Measurements from ENCODE around the gene ZBTB20. TPM values are rescaled to one million over a fixed set of nuclear protein-coding genes. Genes with fewer than 3 reads are reported as not detected.

The ZBTB20 gene
- polyA plus RNA-seq, 1 of the 3 experiments (the other 2 are of a cell fraction), result 0.43 TPM

DNA sequence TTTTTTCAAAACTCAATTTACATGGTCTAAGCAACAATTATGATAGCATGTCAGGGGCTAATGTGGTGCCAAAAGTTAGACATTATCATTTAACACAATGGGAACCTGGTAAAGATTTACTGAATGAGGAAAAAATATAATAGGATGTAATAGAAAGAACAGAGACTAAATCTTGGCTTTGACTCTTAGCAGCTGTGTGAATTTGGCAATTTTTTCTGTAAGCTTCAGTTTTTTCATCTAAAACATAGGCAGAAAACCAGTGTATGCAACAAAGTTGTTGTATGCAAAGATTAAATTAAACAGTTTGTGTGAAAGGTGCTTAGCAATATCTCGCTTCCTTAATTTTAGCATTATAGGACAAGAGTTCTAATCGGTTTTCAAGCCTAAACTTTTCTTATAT is 57.6 kb downstream of the ZBTB20 start:
- H3K4me3 ChIP-seq (ENCODE audit: low read depth in 2 of 2, low read length in 1 of 2), result no peak overlapping the region
- H3K4me2 ChIP-seq, result no peak overlapping the region
- DNase-seq, result no peak
- no peaks in the 10 kb centered on the region for H3K27me3 ChIP-seq (ENCODE audit: insufficient read depth)
- H3K27ac ChIP-seq (ENCODE audit: low read depth in 2 of 2, low read length in 1 of 2), result no peak overlapping the region
- H3K79me2 ChIP-seq (ENCODE audit: insufficient read depth), result no peaks in the 10 kb centered on the region
- no peaks in the 10 kb centered on the region for H4K20me1 ChIP-seq (ENCODE audit: insufficient read depth)
- no peaks in the 10 kb centered on the region for H3K9me2 ChIP-seq
- H3F3A ChIP-seq (replicated peaks; ENCODE audit: insufficient read depth), result no peaks in the 10 kb centered on the region
- H2AFZ ChIP-seq (ENCODE audit: low read depth), result no peak overlapping the region; the same call in 1 of the 2 replicates
- peaks cover 0 to 3% of the 10 kb centered on the region in 2 experiments; a peak in 2 of 4 replicates for H3K4me1 ChIP-seq (ENCODE audit: control insufficient read depth in 1 of 2, insufficient read depth in 2 of 2, low read depth in 1 of 2, low read length in 1 of 2)
- ChIA-PET CTCF (interaction anchor here (0.6 to 5.4 kb wide), 3 partner anchors 128 to 726 kb away, joined by 3 to 34 read pairs (median 4); no protein-coding TSS in a partner anchor), POLR2A (no interaction called here)
- WGBS (ENCODE audit: low lambda C conversion rate), result 92% methylated on average over 2 of the region's 2 CpGs
- TF ChIP-seq FOXJ3 (CRISPR knock-in tag; IDR thresholded peaks at IDR 0.05) (no peak), JUND (IDR thresholded peaks at IDR 0.05) (no peak), GABPA (IDR thresholded peaks at IDR 0.05; ENCODE audit: low read depth) (no peak), ELF1 (IDR thresholded peaks at IDR 0.05) (no peak), POLR2AphosphoS5 (IDR thresholded peaks at IDR 0.05; ENCODE audit: low read depth, low read length) (no peak), RAD21 (IDR thresholded peaks at IDR 0.05; ENCODE audit: low read length) (no peak), RXRA (IDR thresholded peaks at IDR 0.05; ENCODE audit: borderline replicate concordance, low read depth) (no peak), CHD2 (IDR thresholded peaks at IDR 0.05; ENCODE audit: low read length, partially characterized antibody) (no peak), TAF1 (IDR thresholded peaks at IDR 0.05; ENCODE audit: borderline replicate concordance, low read depth, low read length) (no peak), MXI1 (IDR thresholded peaks at IDR 0.05; ENCODE audit: low read depth, low read length) (no peak), TEAD4 (IDR thresholded peaks at IDR 0.05; ENCODE audit: borderline replicate concordance, insufficient read depth) (no peak)
- TF ChIP-seq, protein P1, sequence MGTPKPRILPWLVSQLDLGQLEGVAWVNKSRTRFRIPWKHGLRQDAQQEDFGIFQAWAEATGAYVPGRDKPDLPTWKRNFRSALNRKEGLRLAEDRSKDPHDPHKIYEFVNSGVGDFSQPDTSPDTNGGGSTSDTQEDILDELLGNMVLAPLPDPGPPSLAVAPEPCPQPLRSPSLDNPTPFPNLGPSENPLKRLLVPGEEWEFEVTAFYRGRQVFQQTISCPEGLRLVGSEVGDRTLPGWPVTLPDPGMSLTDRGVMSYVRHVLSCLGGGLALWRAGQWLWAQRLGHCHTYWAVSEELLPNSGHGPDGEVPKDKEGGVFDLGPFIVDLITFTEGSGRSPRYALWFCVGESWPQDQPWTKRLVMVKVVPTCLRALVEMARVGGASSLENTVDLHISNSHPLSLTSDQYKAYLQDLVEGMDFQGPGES (IDR thresholded peaks at IDR 0.05; ENCODE audit: low read depth, low read length), result no peak
- TF ChIP-seq, protein P2, sequence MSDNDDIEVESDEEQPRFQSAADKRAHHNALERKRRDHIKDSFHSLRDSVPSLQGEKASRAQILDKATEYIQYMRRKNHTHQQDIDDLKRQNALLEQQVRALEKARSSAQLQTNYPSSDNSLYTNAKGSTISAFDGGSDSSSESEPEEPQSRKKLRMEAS (IDR thresholded peaks at IDR 0.05; ENCODE audit: low read depth), result no peak
- TF ChIP-seq, protein P3, sequence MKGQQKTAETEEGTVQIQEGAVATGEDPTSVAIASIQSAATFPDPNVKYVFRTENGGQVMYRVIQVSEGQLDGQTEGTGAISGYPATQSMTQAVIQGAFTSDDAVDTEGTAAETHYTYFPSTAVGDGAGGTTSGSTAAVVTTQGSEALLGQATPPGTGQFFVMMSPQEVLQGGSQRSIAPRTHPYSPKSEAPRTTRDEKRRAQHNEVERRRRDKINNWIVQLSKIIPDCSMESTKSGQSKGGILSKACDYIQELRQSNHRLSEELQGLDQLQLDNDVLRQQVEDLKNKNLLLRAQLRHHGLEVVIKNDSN (IDR thresholded peaks at IDR 0.05; ENCODE audit: borderline replicate concordance, low read depth), result no peak
- TF ChIP-seq, protein P4, sequence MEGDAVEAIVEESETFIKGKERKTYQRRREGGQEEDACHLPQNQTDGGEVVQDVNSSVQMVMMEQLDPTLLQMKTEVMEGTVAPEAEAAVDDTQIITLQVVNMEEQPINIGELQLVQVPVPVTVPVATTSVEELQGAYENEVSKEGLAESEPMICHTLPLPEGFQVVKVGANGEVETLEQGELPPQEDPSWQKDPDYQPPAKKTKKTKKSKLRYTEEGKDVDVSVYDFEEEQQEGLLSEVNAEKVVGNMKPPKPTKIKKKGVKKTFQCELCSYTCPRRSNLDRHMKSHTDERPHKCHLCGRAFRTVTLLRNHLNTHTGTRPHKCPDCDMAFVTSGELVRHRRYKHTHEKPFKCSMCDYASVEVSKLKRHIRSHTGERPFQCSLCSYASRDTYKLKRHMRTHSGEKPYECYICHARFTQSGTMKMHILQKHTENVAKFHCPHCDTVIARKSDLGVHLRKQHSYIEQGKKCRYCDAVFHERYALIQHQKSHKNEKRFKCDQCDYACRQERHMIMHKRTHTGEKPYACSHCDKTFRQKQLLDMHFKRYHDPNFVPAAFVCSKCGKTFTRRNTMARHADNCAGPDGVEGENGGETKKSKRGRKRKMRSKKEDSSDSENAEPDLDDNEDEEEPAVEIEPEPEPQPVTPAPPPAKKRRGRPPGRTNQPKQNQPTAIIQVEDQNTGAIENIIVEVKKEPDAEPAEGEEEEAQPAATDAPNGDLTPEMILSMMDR (IDR thresholded peaks at IDR 0.05), result no peak
- H3K9me3 ChIP-seq, result no peaks in the 10 kb centered on the region
- no peak overlapping the region for H3K9ac ChIP-seq
- H3K36me3 ChIP-seq (replicated peaks in 1 of 2; ENCODE audit: control insufficient read depth in 1 of 2, insufficient read depth in 2 of 2, low read length in 1 of 2), result no peaks in the 10 kb centered on the region

Data from SK-N-SH (cell line).